ENCODE measurements around the gene ITGAD.

DNA sequence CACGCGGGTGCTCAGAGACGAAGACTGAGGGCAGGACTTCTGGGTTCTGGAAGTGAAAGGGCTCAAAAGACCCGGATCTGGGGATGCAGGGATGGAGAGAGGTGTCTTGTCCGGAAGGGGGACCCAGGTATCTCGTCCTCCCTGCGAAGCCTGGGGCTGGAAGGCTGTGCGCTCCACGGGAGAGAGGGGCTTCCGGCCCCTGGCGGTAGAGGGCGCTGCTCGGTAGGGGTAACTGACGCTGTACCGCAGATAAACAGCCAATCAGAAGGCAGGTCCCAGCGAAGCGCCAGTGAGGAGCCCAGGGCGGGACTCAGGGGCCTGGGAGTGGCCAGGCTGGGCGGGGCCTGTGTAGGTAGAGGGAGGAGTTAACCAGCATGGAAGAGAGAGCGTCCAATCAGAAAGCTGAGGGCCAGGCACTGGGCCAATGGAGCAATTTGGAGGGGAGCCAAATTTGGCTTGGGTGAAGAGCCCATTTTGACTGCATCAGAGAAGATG, 79.6 kb downstream of the ITGAD start:
- TF ChIP-seq EZH2 (IDR thresholded peaks at IDR 0.05; ENCODE audit: insufficient read depth, low read length) = no peak
- TF ChIP-seq, protein P1, sequence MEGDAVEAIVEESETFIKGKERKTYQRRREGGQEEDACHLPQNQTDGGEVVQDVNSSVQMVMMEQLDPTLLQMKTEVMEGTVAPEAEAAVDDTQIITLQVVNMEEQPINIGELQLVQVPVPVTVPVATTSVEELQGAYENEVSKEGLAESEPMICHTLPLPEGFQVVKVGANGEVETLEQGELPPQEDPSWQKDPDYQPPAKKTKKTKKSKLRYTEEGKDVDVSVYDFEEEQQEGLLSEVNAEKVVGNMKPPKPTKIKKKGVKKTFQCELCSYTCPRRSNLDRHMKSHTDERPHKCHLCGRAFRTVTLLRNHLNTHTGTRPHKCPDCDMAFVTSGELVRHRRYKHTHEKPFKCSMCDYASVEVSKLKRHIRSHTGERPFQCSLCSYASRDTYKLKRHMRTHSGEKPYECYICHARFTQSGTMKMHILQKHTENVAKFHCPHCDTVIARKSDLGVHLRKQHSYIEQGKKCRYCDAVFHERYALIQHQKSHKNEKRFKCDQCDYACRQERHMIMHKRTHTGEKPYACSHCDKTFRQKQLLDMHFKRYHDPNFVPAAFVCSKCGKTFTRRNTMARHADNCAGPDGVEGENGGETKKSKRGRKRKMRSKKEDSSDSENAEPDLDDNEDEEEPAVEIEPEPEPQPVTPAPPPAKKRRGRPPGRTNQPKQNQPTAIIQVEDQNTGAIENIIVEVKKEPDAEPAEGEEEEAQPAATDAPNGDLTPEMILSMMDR (IDR thresholded peaks at IDR 0.05; ENCODE audit: insufficient read depth, low read depth, low read length) = peak; percentile 55

Data from astrocyte (in vitro differentiated cells and primary cell).